Fibroblast of the aortic adventitia (primary cell): Measurements from ENCODE around the gene GAPDHS. TPM values are rescaled to one million over a fixed set of nuclear protein-coding genes. Genes with fewer than 3 reads are reported as not detected.
A peak's percentile ranks its signal among the peaks of the same experiment; 100 is the strongest.

ENCODE experiments used
- DNase-seq: peaks from one replicate; pipeline ENCODE4 v3.0.0-alpha.2; 2010; ENCODE audit warnings: low read depth
- H3K4me3 ChIP-seq: 2 replicates; pipeline ENCODE4 v1.5.1; 2011; ENCODE audit warnings: low read depth, mild to moderate bottlenecking, control low read depth, low read length, moderate library complexity
- CTCF ChIP-seq: IDR thresholded peaks from 2 replicates; pipeline ENCODE4 v1.5.1; 2011; ENCODE audit warnings: mild to moderate bottlenecking, low read length, control low read depth, inconsistent platforms; ENCODE audit not compliant: insufficient read depth
- total RNA-seq: library from RNA; depleted of rRNA; stranded (reverse); fragments of >200 nt; gene quantifications from 2 replicates; pipeline ENCODE4 v1.2.3, GENCODE V29; 2012; ENCODE audit warnings: low replicate concordance

The GAPDHS gene
- total RNA-seq, 1 donor = not detected

DNA sequence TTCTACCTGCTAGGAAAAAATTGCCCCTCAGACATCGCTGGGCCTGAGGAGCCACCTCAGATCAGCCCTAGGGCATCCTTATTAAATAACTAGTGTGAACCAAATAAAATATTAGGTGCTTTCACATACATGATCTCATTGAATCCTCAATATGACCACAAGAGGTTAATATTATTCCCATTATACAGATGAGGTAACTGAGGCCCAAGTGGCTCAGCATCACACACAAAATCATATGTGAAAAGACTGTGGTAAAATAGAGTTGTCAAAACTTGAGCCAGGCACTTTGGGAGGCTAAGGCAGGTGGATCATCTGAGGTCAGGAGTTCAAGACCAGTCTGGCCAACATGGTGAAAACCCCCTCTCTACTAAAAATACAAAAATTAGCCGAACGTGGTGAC lies 16.9 kb upstream of the GAPDHS start:
- no peak for TF ChIP-seq CTCF
- DNase-seq = no peak
- no peak overlapping the region for H3K4me3 ChIP-seq

DNA sequence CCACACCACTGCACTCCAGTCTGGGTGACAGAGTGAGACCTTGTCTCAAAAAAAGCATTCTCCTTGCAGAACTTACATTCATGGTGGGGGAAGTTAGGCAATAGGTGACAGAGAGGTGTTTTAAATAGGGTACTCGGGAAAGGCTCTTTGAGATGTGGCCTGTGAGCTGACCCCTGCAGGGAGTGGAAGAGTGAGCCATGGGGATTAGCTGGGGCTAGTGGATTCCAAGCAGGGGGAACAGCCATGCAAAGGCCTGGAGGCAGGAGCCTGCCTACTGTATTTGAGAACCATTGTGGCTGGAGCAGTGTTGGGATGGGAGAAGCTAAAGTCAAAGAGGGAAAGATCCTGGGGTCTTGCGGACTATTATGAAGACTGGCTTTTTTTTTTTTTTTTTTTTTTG lies 15.9 kb upstream of the GAPDHS start:
- H3K4me3 ChIP-seq = no peak overlapping the region
- no peak for DNase-seq
- TF ChIP-seq CTCF = no peak

GRCh38 chr19:35518313-35518712 lies 14.9 kb upstream of the GAPDHS start:
- no peak overlapping the region for H3K4me3 ChIP-seq
- TF ChIP-seq CTCF = no peak
- peak; percentile 97 for DNase-seq

GRCh38 chr19:35519291-35519690 lies 14.0 kb upstream of the GAPDHS start:
- H3K4me3 ChIP-seq = no peak overlapping the region
- TF ChIP-seq CTCF = no peak
- DNase-seq = peak; percentile 48

DNA sequence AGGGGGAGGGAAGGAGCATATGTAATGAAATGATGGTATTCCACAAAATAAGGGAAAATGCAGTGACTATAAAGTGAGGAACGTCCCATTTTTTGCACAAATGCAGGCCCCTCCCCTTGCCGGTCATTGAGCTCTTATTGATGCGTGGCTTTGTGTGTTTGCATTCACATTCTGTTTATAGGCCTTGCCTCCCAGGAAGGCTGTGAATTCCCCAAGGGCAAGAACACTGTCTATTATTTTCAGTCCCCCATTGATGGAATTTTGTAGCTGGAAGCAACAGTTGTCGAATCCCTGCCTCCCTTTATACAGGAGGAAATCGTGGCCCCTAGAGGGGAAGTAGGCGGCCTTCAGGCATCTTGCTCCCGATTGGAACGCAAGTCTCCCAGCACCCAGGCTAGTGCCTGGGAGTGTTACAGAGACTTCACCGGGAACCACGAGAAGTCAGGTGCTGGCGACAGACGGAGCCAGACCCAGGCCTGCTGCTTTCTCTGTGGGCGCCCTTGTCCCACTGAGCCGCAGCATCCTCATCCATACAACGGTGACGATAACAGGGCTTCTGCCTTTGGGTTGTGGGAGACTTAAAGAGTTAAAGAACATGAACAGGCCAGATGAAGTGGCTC lies 12.0 kb upstream of the GAPDHS start:
- TF ChIP-seq CTCF = no peak
- no peak overlapping the region for H3K4me3 ChIP-seq
- DNase-seq = no peak

DNA sequence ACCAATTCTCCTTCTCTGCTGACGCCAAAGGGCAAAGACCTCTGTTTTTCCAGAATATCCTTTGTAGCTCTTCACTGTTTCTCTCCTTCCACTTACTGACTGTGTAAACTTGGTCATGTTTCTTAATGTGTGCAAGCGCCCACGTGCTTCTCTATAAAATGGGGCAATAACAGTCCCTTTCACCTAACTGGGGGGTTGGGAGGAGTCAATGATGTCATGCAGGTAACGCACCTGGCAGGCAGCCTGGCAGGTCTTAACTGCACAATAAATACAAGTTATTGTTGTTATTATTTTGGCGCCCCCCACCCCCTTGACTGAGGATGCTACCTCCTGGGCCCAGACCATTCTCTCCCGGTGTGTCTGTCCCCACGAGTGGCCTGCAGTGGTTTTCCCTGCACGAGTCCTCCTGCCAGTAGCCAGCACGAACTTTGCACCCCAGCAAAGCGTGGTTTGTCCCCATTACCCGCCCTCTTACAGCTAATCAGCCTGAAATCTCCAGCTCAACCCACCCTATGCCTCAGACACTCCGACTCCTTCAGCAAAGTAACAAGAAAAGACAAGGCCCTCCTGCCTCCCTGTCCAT lies 10.4 kb upstream of the GAPDHS start:
- H3K4me3 ChIP-seq = no peak overlapping the region
- DNase-seq = no peak
- no peak for TF ChIP-seq CTCF
